BJ (cell line): ENCODE measurements around the gene NRGN. TPM values are rescaled to one million over a fixed set of nuclear protein-coding genes. Genes with fewer than 3 reads are reported as not detected.

Experiments used
- CTCF ChIA-PET: fragments of 350-600 bp; formaldehyde crosslinking; extraction: SDS; loops from one replicate; lab custom pipeline; 2021; ENCODE audit warnings: antibody characterized with exemption, inconsistent platforms; lab: Yijun Ruan, JAX
- POLR2A ChIA-PET: fragments of 300-600 bp; sonication (Branson Sonifier 250); formaldehyde crosslinking; extraction: SDS; loops from one replicate; lab custom pipeline; 2021; ENCODE audit warnings: antibody characterized with exemption; lab: Charles Lee
- DNase-seq: peaks from one replicate; pipeline ENCODE4 v3.0.0-alpha.2; 2011; ENCODE audit warnings: low read depth
- H3K27me3 ChIP-seq: 2 replicates; pipeline ENCODE4 v1.6.0; 2011; ENCODE audit warnings: low read length; ENCODE audit not compliant: control insufficient read depth, insufficient read depth
- H3K36me3 ChIP-seq: 2 replicates; pipeline ENCODE4 v1.5.1; 2011; ENCODE audit warnings: low read length; ENCODE audit not compliant: control insufficient read depth, insufficient read depth
- H3K4me3 ChIP-seq: 2 replicates; pipeline ENCODE4 v1.5.1; 2011; ENCODE audit warnings: low read depth, mild to moderate bottlenecking, control low read depth, low read length
- CTCF ChIP-seq: IDR thresholded peaks from 2 replicates; pipeline ENCODE4 v1.5.1; 2011; ENCODE audit warnings: low read depth, mild to moderate bottlenecking, control low read depth, inconsistent platforms, low read length, moderate library complexity; ENCODE audit not compliant: insufficient read depth
- polyA plus RNA-seq: library from polyadenylated mRNA; depleted of rRNA; stranded (reverse); fragments of >200 nt; gene quantifications from 2 replicates; pipeline ENCODE4 v1.2.3, GENCODE V29; 2011

The NRGN gene
- polyA plus RNA-seq, 1 experiment = 1.6 TPM

DNA sequence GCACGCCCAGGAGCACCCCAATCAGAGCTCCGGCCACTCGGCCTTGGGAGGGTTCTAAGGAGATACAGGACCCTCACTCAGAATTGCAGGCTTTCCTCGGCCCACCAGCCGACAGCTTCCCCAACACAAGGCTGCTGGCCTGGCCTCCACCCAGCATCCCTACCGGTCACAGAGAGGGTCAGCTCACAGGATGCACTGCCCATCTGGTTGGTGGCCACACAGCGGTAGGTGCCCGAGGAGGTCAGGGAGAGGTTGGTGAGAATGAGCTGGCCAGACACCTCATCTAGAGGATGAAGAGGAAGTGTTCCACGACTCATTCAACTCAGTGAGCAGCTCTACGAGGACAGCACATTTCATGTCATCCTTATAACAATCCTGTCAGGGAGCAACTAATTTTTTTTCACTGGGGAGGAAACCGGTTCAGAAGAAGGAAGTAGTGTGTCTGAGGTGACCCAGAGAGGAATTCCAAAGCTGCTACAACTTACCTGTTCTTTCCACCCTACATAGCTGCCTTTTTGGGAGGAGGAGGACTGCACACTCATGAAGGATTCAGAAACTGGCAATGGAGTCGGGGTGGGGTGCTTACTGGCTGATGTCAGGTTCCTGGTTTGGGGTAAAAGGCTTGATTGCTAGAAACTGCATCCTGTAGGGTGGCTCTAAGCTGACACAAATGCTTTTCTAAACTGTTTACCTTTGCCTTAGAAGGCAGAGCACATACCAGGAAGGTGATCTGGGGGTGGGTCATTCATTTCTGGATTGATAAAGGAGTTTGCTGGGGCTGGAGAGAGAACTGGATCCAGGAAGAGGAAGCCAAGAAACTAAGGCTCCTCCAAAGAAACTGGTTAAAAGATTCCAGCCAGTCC lies 9.0 kb downstream of the NRGN start:
- ChIA-PET POLR2A (interaction anchor here (0.7 kb wide), 1 partner anchor 53 kb away, joined by 8 read pairs; no protein-coding TSS in a partner anchor), CTCF (interaction anchor here (0.5 to 3.4 kb wide), 7 partner anchors 10 to 106 kb away, joined by 3 to 16 read pairs (median 3); partner anchors contain the start of gene ESAM)
- no peak for DNase-seq
- H3K27me3 ChIP-seq = peaks cover 19% of the 10 kb centered on the region
- TF ChIP-seq CTCF = no peak
- H3K4me3 ChIP-seq = no peak overlapping the region
- H3K36me3 ChIP-seq = no peaks in the 10 kb centered on the region

DNA sequence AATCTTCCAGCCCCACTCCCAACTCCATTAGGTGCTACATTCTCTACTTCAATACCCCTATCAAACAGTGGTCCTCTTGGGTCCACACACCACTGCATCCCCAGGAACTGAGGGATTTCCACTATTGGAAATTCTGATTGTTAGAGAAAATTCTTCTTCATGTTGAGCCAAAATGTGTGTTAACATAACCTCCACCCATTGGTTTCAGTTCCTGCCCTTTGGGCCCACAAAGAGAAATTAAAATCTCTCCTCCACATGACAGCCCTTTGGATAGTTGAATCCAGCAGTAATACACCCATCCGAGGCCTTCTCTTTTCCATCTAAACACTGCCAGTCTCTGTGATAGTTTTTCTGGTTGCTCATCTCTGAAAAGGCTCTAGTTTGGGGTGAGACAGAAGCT lies 10.2 kb downstream of the NRGN start:
- TF ChIP-seq CTCF = no peak
- Histone ChIP-seq H3K4me3 (no peak overlapping the region), H3K27me3 (peaks cover 17% of the 10 kb centered on the region), H3K36me3 (no peaks in the 10 kb centered on the region)
- DNase-seq = no peak
- ChIA-PET CTCF (interaction anchor here (0.6 to 3.4 kb wide), 3 partner anchors 9 to 416 kb away, joined by 3 to 16 read pairs (median 3); no protein-coding TSS in a partner anchor), POLR2A (no interaction called here)

GRCh38 chr11:124751391-124751740 lies 11.6 kb downstream of the NRGN start:
- no peak for TF ChIP-seq CTCF
- H3K27me3 ChIP-seq = peaks cover 16% of the 10 kb centered on the region
- CTCF ChIA-PET = interaction anchor here (0.9 to 1.4 kb wide), 3 partner anchors 12 to 311 kb away, joined by 3 read pairs; partner anchors contain the start of gene SLC37A2
- POLR2A ChIA-PET = no interaction called here
- DNase-seq = no peak
- no peaks in the 10 kb centered on the region for H3K36me3 ChIP-seq
- no peak overlapping the region for H3K4me3 ChIP-seq

DNA sequence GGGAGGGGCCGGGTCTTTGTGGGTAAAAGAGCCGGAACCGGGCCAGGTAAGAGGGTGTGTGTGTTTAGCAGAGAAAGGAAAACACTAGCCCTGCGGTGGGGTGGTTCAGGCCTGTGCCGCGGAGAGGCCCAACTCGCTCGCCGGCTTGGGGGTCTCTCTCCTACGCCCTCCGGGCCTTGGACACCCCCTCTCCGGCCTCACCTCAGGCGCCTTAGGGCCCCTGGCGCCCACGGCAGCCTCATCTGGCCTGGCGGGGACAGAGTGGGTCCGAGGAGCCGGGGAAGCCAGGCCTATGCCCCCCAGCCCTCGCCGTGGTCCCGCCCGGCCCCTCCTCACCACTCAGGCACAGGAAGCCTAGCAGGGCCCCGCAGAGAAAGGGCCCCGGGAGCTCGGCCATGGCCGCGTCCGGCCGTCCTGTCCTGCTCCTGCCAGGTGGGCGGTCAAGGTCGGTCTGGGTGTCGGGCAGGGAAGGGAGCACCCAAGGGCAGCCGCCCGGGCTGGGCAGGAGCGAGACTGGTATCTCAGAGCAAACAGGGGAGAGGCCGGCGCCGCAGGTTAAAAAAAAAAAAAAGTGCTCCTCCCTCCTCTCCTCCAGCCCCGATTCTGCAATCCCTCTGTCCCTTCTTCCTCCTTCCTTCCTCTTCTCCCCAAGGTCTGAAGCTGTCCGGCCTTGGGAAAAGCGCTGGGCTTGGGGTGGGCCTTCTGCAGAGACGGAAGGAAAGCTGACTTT lies 12.2 kb downstream of the NRGN start, which contains the start of gene VSIG2:
TSS of gene VSIG2 (minus strand) at position 515 of the 730 bp plus-strand sequence. CDS start at position 397, 118 bp downstream.
- H3K4me3 ChIP-seq = no peak within 1 kb of the TSS
- H3K36me3 ChIP-seq = no peaks in the 10 kb centered on the region
- DNase-seq = no peak
- POLR2A ChIA-PET = no interaction called here
- TF ChIP-seq CTCF = no peak
- H3K27me3 ChIP-seq = peaks cover 18% of the 10 kb centered on the region
- CTCF ChIA-PET = interaction anchor here (0.6 to 3.5 kb wide), 4 partner anchors 11 to 1877 kb away, joined by 3 to 28 read pairs (median 3); partner anchors contain the start of gene ESAM
